PC-9 (cell line): Measurements from ENCODE around the gene TNFRSF8.

ENCODE experiments used
- CTCF ChIP-seq: fragments of 200-600 bp; sonication (generic); conservative IDR thresholded peaks from 2 replicates; pipeline ENCODE4 v1.6.1; 2017; ENCODE audit warnings: mixed run types, antibody characterized with exemption, mild to moderate bottlenecking, moderate library complexity
- EZH2 ChIP-seq: fragments of 200-600 bp; sonication (generic); IDR thresholded peaks from 2 replicates; pipeline ENCODE4 v1.8.0; 2017; ENCODE audit warnings: antibody characterized with exemption, low read depth

GRCh38 chr1:12176298-12177118 is 113.4 kb downstream of the TNFRSF8 start:
- no peak for TF ChIP-seq CTCF
- no peak for TF ChIP-seq EZH2
